Activated CD4-positive, alpha-beta memory T cell treated with anti-CD3 and anti-CD28 coated beads, Interleukin-2, amount 10 ng/mL, durations not matched to agents 7 days and 5 days (primary cell): ENCODE measurements around the gene KIAA0825. TPM values are rescaled to one million over a fixed set of nuclear protein-coding genes. Genes with fewer than 3 reads are reported as not detected.

Experiments used
- CTCF ChIA-PET: fragments of 350-600 bp; sonication (Branson Sonifier 250); formaldehyde crosslinking; loops from one replicate; lab custom pipeline; 2021; ENCODE audit warnings: antibody characterized with exemption, inconsistent platforms; lab: Charles Lee
- POLR2A ChIA-PET: fragments of 350-600 bp; sonication (Branson Sonifier 250); formaldehyde crosslinking; loops from one replicate; lab custom pipeline; 2021; ENCODE audit warnings: antibody characterized with exemption; lab: Charles Lee
- DNase-seq: peaks from one replicate; pipeline ENCODE4 v3.0.0-alpha.2; 2020
- H3K27ac Mint-ChIP-seq: one replicate; pipeline ENCODE4 v1.8.0; 2021; ENCODE audit warnings: mild to moderate bottlenecking, mixed read lengths
- H3K27me3 Mint-ChIP-seq: one replicate; pipeline ENCODE4 v1.8.0; 2021; ENCODE audit warnings: mixed read lengths
- H3K36me3 Mint-ChIP-seq: one replicate; pipeline ENCODE4 v1.8.0; 2021; ENCODE audit warnings: low read depth, mixed read lengths
- H3K4me1 Mint-ChIP-seq: one replicate; pipeline ENCODE4 v1.8.0; 2021; ENCODE audit warnings: mixed read lengths
- H3K4me3 Mint-ChIP-seq: one replicate; pipeline ENCODE4 v1.8.0; 2021; ENCODE audit warnings: mild to moderate bottlenecking, mixed read lengths
- H3K9me3 Mint-ChIP-seq: one replicate; pipeline ENCODE4 v1.8.0; 2021; ENCODE audit warnings: mixed read lengths
- total RNA-seq, 2 experiments: library from RNA; stranded (reverse); gene quantifications; one replicate each; pipeline ENCODE4 v1.2.3, GENCODE V29; 2021

KIAA0825 gene
- total RNA-seq, 2 experiments from 2014 or later = 1.5 to 1.7 TPM

DNA sequence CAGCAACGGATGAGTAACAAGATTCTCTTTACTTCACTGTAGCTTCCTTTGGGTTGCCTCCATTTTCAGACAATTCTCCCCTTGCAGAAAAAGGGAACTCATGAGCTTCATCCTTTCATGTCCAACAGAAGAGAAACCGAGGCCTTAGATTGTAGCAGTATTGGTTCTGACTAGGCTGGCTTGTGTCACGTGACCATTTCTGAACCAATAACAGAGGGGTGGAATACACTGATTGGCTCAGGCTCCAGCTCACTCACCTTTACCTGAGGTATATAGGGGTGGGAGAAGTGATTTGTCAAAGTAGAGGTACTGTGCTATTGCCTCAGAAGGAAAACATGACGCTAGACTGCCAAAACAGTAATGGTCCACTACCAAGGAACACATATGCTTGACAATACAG lies 343.7 kb downstream of the KIAA0825 start:
- H3K27me3 Mint-ChIP-seq = no peaks in the 10 kb centered on the region
- H3K4me1 Mint-ChIP-seq = no peaks in the 10 kb centered on the region
- CTCF ChIA-PET = no interaction called here
- POLR2A ChIA-PET = no interaction called here
- no peaks in the 10 kb centered on the region for H3K36me3 Mint-ChIP-seq
- H3K9me3 Mint-ChIP-seq = no peaks in the 10 kb centered on the region
- no peak overlapping the region for H3K27ac Mint-ChIP-seq
- H3K4me3 Mint-ChIP-seq = no peak overlapping the region
- no peak for DNase-seq

GRCh38 chr5:94268226-94268625 lies 350.2 kb downstream of the KIAA0825 start:
- Mint-ChIP-seq H3K4me1 (peaks cover 4% of the 10 kb centered on the region), H3K36me3 (no peaks in the 10 kb centered on the region), H3K9me3 (no peaks in the 10 kb centered on the region), H3K27ac (no peak overlapping the region), H3K4me3 (no peak overlapping the region), H3K27me3 (no peaks in the 10 kb centered on the region)
- POLR2A ChIA-PET = no interaction called here
- CTCF ChIA-PET = no interaction called here
- DNase-seq = no peak

GRCh38 chr5:94267350-94267899 lies 351.0 kb downstream of the KIAA0825 start:
- DNase-seq = no peak
- Mint-ChIP-seq H3K36me3 (no peaks in the 10 kb centered on the region), H3K4me1 (peaks cover 6% of the 10 kb centered on the region), H3K27me3 (no peaks in the 10 kb centered on the region), H3K27ac (no peak overlapping the region), H3K4me3 (no peak overlapping the region), H3K9me3 (no peaks in the 10 kb centered on the region)
- ChIA-PET CTCF (no interaction called here), POLR2A (no interaction called here)

GRCh38 chr5:94266170-94266569 lies 352.2 kb downstream of the KIAA0825 start:
- H3K4me3 Mint-ChIP-seq = no peak overlapping the region
- H3K9me3 Mint-ChIP-seq = no peaks in the 10 kb centered on the region
- POLR2A ChIA-PET = no interaction called here
- H3K36me3 Mint-ChIP-seq = no peaks in the 10 kb centered on the region
- H3K27me3 Mint-ChIP-seq = no peaks in the 10 kb centered on the region
- no peak for DNase-seq
- CTCF ChIA-PET = no interaction called here
- H3K27ac Mint-ChIP-seq = no peak overlapping the region
- H3K4me1 Mint-ChIP-seq = peaks cover 6% of the 10 kb centered on the region

DNA sequence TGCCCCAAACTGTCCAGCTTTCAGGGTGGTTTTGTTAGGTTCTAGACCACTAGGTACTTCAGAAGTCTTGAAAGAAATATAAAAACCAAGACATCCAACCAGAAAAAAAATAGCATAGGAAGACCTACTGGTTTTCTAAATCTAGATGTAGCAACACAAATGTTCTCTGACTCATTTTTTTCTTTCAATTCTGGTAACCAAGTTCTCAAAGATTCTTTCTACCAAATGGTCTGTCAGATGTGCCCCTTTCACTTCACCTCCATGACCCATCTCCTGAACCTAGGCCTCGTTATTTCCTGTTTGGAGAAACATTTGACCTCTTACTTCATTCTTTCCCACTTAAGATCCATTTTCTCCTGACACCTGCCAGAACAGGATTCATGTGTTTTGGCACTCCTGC lies 355.3 kb downstream of the KIAA0825 start:
- CTCF ChIA-PET = no interaction called here
- Mint-ChIP-seq H3K4me3 (no peak overlapping the region), H3K27me3 (no peaks in the 10 kb centered on the region), H3K27ac (no peak overlapping the region), H3K4me1 (peaks cover 6% of the 10 kb centered on the region), H3K36me3 (no peaks in the 10 kb centered on the region), H3K9me3 (no peaks in the 10 kb centered on the region)
- no peak for DNase-seq
- POLR2A ChIA-PET = no interaction called here

DNA sequence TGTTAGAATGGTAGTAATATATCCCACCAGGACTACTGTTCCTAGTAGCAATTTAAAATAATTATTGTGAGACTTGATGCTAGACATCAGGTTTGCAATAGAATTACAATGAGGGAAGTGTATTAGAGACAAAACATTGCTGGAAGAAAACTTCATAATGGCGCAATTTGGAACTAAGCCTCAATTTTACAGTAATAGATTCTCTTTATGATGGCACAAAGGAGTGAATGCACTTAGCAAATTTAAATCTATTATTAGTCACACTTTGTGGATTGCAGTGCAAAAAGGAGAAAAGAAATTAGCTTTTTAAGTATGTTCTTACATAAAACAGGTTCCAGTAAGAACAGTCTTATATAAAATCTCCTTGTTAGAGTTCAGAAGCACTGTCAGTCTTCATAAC lies 358.3 kb downstream of the KIAA0825 start:
- Mint-ChIP-seq H3K27ac (no peak overlapping the region), H3K9me3 (no peaks in the 10 kb centered on the region), H3K27me3 (no peaks in the 10 kb centered on the region), H3K4me3 (no peak overlapping the region), H3K36me3 (no peaks in the 10 kb centered on the region), H3K4me1 (peaks cover 6% of the 10 kb centered on the region)
- DNase-seq = no peak
- ChIA-PET CTCF (no interaction called here), POLR2A (no interaction called here)

DNA sequence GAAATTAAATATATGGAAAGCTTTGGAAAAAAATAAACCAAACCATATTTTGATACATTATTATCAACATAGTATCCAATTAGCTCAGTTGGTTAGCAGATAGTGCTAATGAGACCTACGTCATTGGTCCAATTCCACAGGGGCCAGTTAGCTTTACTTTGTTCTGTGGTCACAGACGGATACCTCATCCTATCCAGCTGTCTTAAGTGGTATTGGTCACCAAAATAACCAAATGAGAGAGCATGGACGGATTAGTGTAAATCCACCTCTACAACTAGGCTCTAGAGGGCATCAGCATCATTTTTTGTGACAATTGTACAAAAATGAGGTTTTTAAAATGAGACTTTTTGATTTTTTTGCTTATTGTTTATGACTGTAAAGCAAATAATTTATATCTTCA lies 364.2 kb downstream of the KIAA0825 start:
- ChIA-PET POLR2A (no interaction called here), CTCF (no interaction called here)
- H3K36me3 Mint-ChIP-seq = no peaks in the 10 kb centered on the region
- H3K27me3 Mint-ChIP-seq = no peaks in the 10 kb centered on the region
- H3K4me1 Mint-ChIP-seq = no peaks in the 10 kb centered on the region
- H3K9me3 Mint-ChIP-seq = no peaks in the 10 kb centered on the region
- DNase-seq = no peak
- no peak overlapping the region for H3K4me3 Mint-ChIP-seq
- no peak overlapping the region for H3K27ac Mint-ChIP-seq

DNA sequence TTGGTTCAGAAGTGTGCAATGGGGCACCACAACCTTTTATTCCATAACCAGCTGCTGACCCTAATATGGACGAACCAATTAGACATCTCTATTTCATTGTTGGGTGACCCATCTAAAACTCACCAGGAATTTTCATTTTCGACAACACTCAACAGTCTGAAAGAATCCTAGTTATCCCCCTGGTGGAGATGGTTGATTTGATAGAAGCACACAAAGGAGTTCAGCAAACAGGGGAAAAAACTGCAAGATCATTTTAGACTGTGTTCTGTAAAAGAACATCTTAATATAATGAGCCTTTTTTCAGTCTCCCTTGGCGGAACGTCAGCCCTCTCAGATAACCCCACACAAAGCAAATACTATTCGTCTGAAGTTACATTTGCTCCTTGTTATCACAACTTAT lies 367.4 kb downstream of the KIAA0825 start:
- H3K4me1 Mint-ChIP-seq = no peaks in the 10 kb centered on the region
- no peaks in the 10 kb centered on the region for H3K27me3 Mint-ChIP-seq
- ChIA-PET POLR2A (no interaction called here), CTCF (no interaction called here)
- no peak for DNase-seq
- H3K36me3 Mint-ChIP-seq = no peaks in the 10 kb centered on the region
- no peaks in the 10 kb centered on the region for H3K9me3 Mint-ChIP-seq
- no peak overlapping the region for H3K27ac Mint-ChIP-seq
- no peak overlapping the region for H3K4me3 Mint-ChIP-seq

DNA sequence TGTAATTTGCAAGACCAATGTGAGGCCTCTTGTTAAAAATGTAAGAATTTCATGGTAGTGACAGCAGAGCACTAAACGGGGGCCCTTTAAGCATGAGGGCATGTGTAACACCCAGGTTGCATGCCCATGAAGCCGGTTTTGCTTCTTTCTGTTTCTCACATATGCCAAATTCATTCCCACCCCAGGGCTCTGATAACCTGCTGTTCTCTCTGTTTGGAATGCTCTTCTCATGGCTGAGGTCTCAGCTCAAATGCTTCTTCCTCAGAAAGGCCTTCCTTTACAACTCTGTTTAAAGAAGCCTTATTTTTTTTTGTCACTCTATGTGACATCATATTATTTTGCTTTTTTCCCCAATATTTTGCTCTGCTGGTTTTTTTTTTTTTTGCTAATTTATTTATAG lies 369.0 kb downstream of the KIAA0825 start:
- no peaks in the 10 kb centered on the region for H3K9me3 Mint-ChIP-seq
- H3K4me3 Mint-ChIP-seq = no peak overlapping the region
- no peaks in the 10 kb centered on the region for H3K4me1 Mint-ChIP-seq
- H3K27me3 Mint-ChIP-seq = no peaks in the 10 kb centered on the region
- DNase-seq = no peak
- POLR2A ChIA-PET = no interaction called here
- no peak overlapping the region for H3K27ac Mint-ChIP-seq
- no peaks in the 10 kb centered on the region for H3K36me3 Mint-ChIP-seq
- CTCF ChIA-PET = no interaction called here

GRCh38 chr5:94248175-94248875 lies 370.1 kb downstream of the KIAA0825 start:
- Mint-ChIP-seq H3K36me3 (no peaks in the 10 kb centered on the region), H3K27me3 (no peaks in the 10 kb centered on the region), H3K4me1 (no peaks in the 10 kb centered on the region), H3K9me3 (no peaks in the 10 kb centered on the region), H3K4me3 (no peak overlapping the region), H3K27ac (no peak overlapping the region)
- ChIA-PET POLR2A (no interaction called here), CTCF (no interaction called here)
- DNase-seq = no peak

DNA sequence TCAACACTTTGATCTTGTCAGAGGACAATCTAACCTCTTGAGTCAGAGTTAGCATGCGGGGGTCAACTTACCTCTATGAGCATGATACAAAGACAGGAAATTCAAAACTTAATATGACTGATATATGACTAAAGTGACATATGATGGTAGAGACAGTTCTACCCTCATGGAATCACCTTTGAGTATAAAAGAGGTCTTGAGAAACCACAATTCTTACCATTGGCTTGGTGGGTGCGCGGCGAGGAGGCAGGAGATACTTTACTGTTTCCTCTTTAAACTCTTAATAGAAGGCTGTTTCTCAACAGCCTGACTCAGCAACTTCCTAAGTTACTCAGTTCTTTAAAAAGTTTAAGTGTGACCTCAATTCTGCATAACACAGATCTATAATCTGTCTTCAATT lies 372.8 kb downstream of the KIAA0825 start:
- Mint-ChIP-seq H3K27ac (no peak overlapping the region), H3K4me1 (no peaks in the 10 kb centered on the region), H3K27me3 (no peaks in the 10 kb centered on the region), H3K9me3 (no peaks in the 10 kb centered on the region), H3K36me3 (no peaks in the 10 kb centered on the region), H3K4me3 (no peak overlapping the region)
- no peak for DNase-seq
- POLR2A ChIA-PET = no interaction called here
- CTCF ChIA-PET = no interaction called here

DNA sequence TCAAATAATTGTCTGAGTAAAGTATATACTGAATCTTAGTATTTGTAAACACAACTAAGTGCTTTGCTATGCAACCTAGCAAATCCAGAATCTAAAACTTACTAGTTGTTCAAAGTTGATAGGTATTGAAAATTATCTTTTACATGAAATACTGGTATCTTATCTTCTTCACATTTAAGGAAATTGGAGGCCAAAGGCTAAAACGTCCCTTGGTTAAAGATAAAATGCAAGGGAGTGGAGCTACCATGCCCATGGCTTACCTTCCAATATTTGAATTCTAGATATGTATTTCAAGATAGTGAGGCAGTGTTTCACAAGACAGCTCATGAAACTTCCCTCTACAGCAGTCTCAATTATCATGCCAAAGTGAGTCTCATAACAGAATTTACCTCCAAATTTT lies 373.5 kb downstream of the KIAA0825 start:
- DNase-seq = no peak
- no peaks in the 10 kb centered on the region for H3K4me1 Mint-ChIP-seq
- H3K27me3 Mint-ChIP-seq = no peaks in the 10 kb centered on the region
- H3K9me3 Mint-ChIP-seq = no peaks in the 10 kb centered on the region
- CTCF ChIA-PET = no interaction called here
- POLR2A ChIA-PET = no interaction called here
- no peak overlapping the region for H3K27ac Mint-ChIP-seq
- no peak overlapping the region for H3K4me3 Mint-ChIP-seq
- H3K36me3 Mint-ChIP-seq = no peaks in the 10 kb centered on the region

GRCh38 chr5:94243612-94244011 lies 374.8 kb downstream of the KIAA0825 start:
- H3K27me3 Mint-ChIP-seq = no peaks in the 10 kb centered on the region
- CTCF ChIA-PET = no interaction called here

GRCh38 chr5:94240993-94241651 lies 377.3 kb downstream of the KIAA0825 start:
- Mint-ChIP-seq H3K9me3 (no peaks in the 10 kb centered on the region), H3K36me3 (no peaks in the 10 kb centered on the region), H3K4me1 (no peaks in the 10 kb centered on the region), H3K4me3 (no peak overlapping the region), H3K27ac (no peak overlapping the region), H3K27me3 (no peaks in the 10 kb centered on the region)
- POLR2A ChIA-PET = no interaction called here
- CTCF ChIA-PET = no interaction called here
- no peak for DNase-seq

More at GRCh38 chr5:94243612-94244011, 374.8 kb downstream of the KIAA0825 start:
- H3K27ac Mint-ChIP-seq = no peak overlapping the region
- H3K4me3 Mint-ChIP-seq = no peak overlapping the region
- H3K4me1 Mint-ChIP-seq = no peaks in the 10 kb centered on the region
- no peak for DNase-seq
- H3K9me3 Mint-ChIP-seq = no peaks in the 10 kb centered on the region
- no peaks in the 10 kb centered on the region for H3K36me3 Mint-ChIP-seq
- POLR2A ChIA-PET = no interaction called here
